ENCODE results near the gene AKAIN1. TPM values are rescaled to one million over a fixed set of nuclear protein-coding genes. Genes with fewer than 3 reads are reported as not detected.
A peak's percentile ranks its signal among the peaks of the same experiment; 100 is the strongest.

AKAIN1 gene
- not detected for polyA plus RNA-seq (2012; ENCODE audit: insufficient read depth, insufficient read length, low read depth)

GRCh38 chr18:5197032-5197434, at the start of gene AKAIN1:
TSS of gene AKAIN1 (minus strand) at chr18:5197257. CDS start at chr18:5197053, 204 bp downstream.
- H3K4me1 ChIP-seq: no peaks in the 10 kb centered on the region
- no peaks in the 10 kb centered on the region for H3K9me3 ChIP-seq
- no peaks in the 10 kb centered on the region for H3K36me3 ChIP-seq
- no peak for TF ChIP-seq CTCF (IDR thresholded peaks at IDR 0.05; ENCODE audit: low read depth, low read length)
- DNase-seq: peak; percentile 3
- H3K4me3 ChIP-seq (ENCODE audit: low read depth, low read length): no peak within 1 kb of the TSS
- peaks cover 17% of the 10 kb centered on the region for H3K27me3 ChIP-seq

- DNase-seq: no peak
- TF ChIP-seq CTCF (IDR thresholded peaks at IDR 0.05; ENCODE audit: low read depth, low read length): no peak
- H3K9me3 ChIP-seq: no peaks in the 10 kb centered on the region
Measured at GRCh38 chr18:5244941-5245340, 47.9 kb upstream of the AKAIN1 start.

GRCh38 chr18:5239447-5239846, 42.4 kb upstream of the AKAIN1 start:
- DNase-seq: no peak
- no peak for TF ChIP-seq CTCF (IDR thresholded peaks at IDR 0.05; ENCODE audit: low read depth, low read length)
- H3K36me3 ChIP-seq: no peaks in the 10 kb centered on the region
- H3K4me3 ChIP-seq (ENCODE audit: low read depth, low read length): peak overlapping the region; percentile 70; the same call in 1 of the 2 replicates
- H3K27me3 ChIP-seq: no peaks in the 10 kb centered on the region
- no peaks in the 10 kb centered on the region for H3K4me1 ChIP-seq
- H3K9me3 ChIP-seq: no peaks in the 10 kb centered on the region

More at GRCh38 chr18:5244941-5245340, 47.9 kb upstream of the AKAIN1 start:
- Histone ChIP-seq H3K4me3 (ENCODE audit: low read depth, low read length) (no peak overlapping the region), H3K4me1 (no peaks in the 10 kb centered on the region), H3K36me3 (no peaks in the 10 kb centered on the region), H3K27me3 (no peaks in the 10 kb centered on the region)

- peak overlapping the region; percentile 70 for H3K4me3 ChIP-seq (ENCODE audit: low read depth, low read length)
Measured at GRCh38 chr18:5238371-5238976, 41.4 kb upstream of the AKAIN1 start.

GRCh38 chr18:5237723-5238370, 40.8 kb upstream of the AKAIN1 start:
- Histone ChIP-seq H3K4me3 (ENCODE audit: low read depth, low read length) (peak overlapping the region; percentile 70), H3K27me3 (no peaks in the 10 kb centered on the region), H3K9me3 (no peaks in the 10 kb centered on the region), H3K36me3 (no peaks in the 10 kb centered on the region), H3K4me1 (no peaks in the 10 kb centered on the region)
- no peak for TF ChIP-seq CTCF (IDR thresholded peaks at IDR 0.05; ENCODE audit: low read depth, low read length)
- peak; percentile 78 for DNase-seq

More at GRCh38 chr18:5238371-5238976, 41.4 kb upstream of the AKAIN1 start:
- no peaks in the 10 kb centered on the region for H3K27me3 ChIP-seq
- TF ChIP-seq CTCF (IDR thresholded peaks at IDR 0.05; ENCODE audit: low read depth, low read length): no peak
- H3K9me3 ChIP-seq: no peaks in the 10 kb centered on the region
- no peaks in the 10 kb centered on the region for H3K4me1 ChIP-seq
- peak; percentile 25 for DNase-seq
- H3K36me3 ChIP-seq: no peaks in the 10 kb centered on the region
